GM12801 (cell line): ENCODE data around the gene C18orf63.

Source experiments
- TF ChIP-seq, protein P1 (sequence below): IDR thresholded peaks from one replicate; pipeline ENCODE4 v1.5.1; 2011; ENCODE audit warnings: control low read depth; ENCODE audit not compliant: insufficient read length; ENCODE audit errors: extremely low read depth

The C18orf63 gene

DNA sequence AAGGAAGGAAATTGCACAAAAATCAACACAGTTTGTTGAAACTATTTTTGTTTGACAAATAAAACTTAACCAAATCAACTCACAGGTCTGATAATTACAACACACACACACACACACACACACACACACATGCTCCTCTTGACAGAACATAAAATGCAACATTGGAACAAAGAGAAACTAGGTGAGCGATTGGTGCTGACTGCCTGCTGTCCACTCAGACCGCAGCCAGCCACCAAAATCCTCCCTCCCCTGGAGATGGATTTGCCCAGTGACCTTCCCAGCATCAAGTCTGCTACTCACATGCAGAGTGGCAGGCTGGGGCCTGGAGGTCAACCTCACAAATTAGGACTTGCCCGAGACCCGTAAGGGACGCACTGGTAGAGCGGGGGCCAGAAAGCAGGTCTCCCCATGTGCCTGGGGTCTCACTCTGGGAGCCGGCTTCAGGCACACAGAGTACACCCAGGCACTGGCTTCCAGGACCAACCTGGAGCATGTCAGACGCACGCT is 80.1 kb downstream of the C18orf63 start:
- TF ChIP-seq, protein P1, sequence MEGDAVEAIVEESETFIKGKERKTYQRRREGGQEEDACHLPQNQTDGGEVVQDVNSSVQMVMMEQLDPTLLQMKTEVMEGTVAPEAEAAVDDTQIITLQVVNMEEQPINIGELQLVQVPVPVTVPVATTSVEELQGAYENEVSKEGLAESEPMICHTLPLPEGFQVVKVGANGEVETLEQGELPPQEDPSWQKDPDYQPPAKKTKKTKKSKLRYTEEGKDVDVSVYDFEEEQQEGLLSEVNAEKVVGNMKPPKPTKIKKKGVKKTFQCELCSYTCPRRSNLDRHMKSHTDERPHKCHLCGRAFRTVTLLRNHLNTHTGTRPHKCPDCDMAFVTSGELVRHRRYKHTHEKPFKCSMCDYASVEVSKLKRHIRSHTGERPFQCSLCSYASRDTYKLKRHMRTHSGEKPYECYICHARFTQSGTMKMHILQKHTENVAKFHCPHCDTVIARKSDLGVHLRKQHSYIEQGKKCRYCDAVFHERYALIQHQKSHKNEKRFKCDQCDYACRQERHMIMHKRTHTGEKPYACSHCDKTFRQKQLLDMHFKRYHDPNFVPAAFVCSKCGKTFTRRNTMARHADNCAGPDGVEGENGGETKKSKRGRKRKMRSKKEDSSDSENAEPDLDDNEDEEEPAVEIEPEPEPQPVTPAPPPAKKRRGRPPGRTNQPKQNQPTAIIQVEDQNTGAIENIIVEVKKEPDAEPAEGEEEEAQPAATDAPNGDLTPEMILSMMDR: no peak

DNA sequence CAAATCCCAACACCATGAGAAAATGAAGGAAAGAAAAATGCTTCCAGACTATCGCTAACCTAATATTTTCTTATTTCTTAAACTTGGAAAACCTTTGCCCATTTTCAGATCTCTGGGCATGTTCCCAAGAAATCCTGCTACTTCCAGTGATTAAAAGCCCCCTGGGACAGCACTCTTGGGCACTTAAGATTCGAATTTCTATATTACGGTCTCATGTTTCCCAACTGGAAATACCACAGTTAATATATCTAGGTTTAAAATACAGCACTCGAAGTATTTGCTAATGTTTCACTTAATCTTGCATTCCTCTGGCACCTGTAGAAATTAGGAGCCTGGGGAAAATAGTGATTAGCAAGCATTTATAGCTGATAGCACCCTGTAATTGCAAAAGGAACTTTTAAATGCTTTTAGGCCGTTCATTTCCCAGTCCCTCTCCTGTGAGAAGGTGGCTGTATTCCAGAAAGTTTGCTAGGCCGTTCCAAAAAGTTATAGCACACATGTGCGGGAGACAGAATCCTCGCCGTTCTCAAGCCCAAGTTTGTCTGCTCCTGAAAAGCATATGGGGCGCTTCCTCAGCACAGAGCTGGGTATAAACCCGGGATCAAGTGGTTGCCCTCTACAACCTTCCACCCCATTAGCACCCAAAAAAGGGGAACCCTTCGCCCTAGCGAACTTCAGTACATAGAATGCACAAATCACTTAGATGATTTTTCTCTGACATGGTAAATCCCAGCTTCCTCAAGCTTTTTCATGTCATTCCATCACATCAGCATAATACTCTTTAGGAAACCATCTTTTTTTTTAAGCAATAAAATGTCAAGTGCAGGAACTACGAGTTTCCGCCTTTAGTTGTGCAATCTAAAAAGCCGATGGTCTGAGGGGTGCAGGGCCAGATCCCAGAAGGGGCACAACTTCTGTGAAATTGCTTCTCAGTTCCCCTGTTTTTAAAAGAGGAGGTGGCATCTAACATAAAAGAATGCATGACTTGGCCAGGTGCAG is 80.8 kb downstream of the C18orf63 start:
- TF ChIP-seq, protein P1: no peak

DNA sequence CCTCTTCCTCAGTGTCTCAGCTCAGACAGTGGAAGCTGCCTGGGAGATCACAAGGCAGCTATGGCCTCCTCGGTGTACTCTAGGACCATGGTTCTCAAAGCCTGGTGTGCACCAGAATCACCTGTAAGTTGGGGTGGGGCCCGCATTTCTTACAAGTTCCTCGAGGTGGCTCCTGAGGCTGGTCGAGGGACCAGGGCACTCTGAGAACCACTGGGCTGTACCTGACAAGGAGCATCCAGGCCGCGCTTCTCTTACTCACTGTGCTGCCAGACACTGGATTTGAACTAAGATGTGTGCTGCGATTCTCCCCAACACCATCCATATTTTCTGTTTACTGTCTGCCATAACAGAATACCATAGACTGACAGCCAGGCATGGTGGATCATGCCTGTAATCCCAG is 81.9 kb downstream of the C18orf63 start:
- TF ChIP-seq, protein P1: no peak

DNA sequence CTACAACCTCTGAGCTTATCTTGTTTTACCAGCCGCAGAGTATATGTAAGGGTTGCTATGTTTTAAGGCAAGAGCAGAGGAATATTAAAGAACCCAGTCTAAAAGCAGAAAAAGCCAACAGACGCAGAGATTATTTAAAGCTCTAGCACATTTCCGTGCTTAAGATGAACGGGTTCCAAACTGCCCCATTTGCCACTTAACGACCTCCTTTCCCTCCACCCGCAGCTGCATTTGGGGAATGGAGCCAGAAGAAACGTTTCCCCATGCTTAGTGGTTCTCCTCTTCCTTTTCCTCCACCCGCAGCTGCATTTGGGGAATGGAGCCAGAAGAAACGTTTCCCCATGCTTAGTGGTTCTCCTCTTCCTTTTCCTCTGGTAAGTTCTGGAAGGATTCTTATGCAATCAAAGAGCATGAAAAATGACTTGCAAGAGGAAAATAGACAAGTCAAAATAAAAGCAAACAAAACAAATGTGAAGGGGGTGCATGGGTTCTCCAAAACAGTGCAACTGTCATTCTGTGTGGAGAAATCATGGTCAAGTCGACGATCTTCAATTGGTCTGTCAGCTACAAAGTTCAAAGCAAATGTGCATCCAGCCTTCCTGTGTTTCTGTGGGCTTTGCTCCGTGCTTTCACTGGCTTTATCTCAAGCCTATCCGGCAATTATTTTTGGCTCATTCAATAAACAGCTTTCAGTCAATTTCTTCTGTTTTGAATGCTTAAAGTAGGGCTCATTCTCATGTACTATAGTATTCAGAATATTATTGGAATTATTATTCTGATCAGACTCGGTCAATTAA is 83.7 kb downstream of the C18orf63 start:
- TF ChIP-seq, protein P1: no peak

DNA sequence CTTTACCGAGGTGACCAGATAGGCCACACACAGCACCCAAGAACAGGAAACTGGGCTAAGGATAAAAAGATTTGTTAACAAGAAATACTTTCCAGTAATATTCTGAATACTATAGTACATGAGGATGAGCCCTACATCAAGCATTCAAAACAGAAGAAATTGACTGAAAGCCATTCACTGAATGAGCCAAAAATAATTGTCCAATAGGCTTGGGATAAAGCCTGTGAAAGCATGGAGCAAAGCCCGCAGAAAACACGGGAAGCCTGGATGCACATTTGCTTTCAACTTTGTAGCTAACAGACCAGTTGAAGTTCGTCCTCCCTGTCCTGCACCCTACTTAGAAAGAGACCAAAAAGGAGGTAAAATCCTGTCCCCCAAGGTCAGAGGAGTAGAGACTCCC is 85.2 kb downstream of the C18orf63 start:
- TF ChIP-seq, protein P1: no peak

DNA sequence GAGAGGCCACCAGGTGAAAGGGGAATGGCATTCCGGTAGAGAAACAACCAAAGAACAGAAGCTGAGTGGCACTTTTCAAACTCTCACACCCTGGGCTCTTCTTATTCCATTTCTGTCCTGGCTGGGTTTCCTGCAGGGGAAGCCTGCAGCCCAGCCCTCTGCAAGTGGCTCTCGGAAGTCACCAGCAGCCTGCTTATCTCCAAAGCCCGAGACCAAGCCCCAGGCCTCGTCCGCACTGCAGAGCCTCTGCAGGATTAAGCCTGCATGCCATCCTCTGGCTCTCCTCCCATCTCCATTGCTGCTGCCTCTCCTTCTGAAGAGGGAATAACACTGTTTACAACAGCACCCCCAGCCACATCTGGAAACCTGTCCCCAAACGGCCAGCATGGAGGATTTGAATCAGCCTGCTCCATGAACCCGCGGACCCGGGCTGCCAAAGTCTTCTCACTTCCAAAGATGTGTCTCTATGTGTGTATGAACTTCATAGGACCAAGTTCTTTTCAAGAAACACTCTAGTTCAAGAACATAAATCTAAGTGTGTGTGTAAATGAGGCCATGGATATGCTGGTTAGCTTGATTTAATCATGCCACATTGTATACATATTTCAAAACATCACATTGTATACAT is 87.3 kb downstream of the C18orf63 start:
- TF ChIP-seq, protein P1: no peak

DNA sequence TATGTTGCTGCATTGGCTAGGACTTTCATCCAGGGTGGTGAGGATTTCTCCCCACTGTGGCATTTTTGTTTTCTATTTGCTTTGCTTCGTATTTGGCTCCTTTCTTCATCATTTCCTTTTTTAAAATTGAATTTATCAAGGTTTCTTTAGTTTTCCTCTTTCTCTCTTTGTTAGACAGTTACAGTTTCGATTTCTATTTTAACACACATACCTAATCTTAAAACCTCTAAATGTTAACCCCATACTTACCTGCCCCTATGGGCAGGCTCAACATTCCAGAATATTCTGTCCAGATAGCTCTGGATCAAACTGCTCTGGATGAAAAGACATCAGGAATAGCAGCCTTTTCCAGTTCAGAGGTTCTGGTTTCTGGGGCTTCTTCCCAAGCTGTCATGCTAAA is 92.2 kb downstream of the C18orf63 start:
- TF ChIP-seq, protein P1: no peak
